Activated CD4-positive, alpha-beta T cell treated with anti-CD3 and anti-CD28 coated beads for 4 hours (primary cell): ENCODE data around the gene DYNLL2.
"Not testable (repeated sequence)": the region's sequence is repeated elsewhere in the genome, so short reads cannot be mapped to it uniquely, and the experiment has no call there.

Experiments
- DNase-seq, 2 donors: peaks; one replicate each; pipeline ENCODE4 v3.0.0-alpha.2; 2020

DYNLL2 gene

DNA sequence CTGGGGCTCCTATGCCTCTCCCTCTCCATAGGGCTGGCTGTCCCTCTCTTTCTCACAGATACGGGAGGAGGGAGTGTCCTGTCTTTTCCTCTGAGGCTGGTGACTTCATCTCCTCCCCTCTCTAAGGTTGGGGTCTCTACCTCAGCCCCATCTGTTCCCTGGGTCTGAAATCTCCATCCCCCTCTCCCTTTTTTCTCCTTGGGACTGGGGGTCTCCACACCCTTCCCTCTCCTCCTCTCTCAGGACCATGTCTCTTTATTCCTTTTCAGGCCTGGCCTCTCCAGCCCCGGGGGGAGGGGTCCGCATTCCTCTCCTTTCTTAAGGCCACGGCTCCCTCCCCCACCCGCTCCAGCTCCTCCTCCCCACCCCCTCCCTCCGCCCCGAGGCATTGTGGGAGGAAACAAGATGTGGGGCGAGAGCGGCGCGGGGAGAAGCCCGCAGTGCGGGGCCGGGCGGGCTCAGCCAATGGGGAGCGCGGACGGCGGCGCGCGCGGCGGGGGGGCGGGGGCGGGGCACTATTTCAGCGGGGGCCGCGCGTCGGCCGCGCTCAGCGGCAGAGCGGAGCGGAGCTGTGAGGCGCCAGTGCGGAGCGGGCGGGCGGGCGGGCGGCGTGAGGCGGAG lies at the start of gene DYNLL2:
Gene DYNLL2 (plus strand): TSS at position 550 of the 621 bp plus-strand sequence. CDS start 3,672 bp downstream, outside the sequence.
- DNase-seq: peak; percentile 92

DNA sequence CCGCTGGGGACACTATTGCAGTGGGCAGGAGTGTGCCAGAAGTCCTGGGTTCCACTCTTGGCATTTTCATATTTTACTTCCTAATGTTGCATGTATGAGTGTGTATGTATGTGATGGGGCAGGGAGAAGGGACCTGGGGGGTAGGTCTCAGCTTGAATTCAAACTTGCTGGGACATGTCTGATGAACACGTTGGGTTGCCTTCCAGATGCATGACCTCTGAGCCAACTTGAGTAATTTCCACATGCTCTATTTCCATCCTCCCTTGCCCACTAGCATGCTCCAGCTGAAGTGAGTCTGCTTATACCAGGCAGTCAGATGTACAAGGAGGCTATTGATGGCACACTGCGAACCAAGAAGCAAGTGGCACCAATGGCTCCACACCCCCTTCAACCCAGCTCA lies 43.2 kb upstream of the DYNLL2 start:
- no peak for DNase-seq

DNA sequence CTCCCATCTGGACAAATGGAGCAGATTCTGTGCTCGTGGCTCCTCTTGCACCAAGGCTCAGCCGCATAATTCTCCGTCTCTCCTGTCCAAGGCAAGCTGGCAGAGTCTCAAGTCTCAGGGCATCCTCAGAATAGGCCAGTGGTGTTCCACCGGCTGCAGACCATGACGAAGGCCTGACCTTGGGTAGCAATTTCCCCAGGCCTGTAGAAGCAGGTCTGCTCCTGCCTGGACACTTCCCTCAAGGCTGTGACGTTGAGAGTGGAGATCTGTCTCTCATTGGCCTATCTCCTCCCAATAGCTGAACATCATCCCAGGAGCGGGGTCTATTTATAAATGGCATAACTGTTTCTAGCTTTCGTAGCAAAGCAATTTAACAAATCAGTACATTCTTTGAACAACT lies 42.8 kb upstream of the DYNLL2 start:
- DNase-seq: no peak

DNA sequence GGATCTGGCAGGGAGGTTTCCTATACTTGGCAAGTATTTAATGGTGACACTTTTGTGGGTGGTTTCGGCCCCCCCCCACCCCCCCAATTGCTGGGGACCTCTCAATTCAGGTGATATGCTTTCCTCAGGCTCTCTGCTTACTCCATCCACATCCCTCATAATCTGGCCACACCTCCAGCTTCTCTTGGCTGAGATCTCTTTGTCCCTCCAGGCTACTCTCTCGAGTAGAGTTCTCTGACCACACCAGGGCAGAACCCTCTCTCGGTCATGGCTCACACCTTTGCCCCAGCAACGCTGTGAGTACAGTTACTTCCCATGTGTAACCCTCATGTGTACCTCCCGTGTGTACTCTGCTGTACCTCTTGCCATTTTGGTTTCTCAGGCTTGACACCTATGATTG lies 42.1 kb upstream of the DYNLL2 start:
- no peak for DNase-seq

DNA sequence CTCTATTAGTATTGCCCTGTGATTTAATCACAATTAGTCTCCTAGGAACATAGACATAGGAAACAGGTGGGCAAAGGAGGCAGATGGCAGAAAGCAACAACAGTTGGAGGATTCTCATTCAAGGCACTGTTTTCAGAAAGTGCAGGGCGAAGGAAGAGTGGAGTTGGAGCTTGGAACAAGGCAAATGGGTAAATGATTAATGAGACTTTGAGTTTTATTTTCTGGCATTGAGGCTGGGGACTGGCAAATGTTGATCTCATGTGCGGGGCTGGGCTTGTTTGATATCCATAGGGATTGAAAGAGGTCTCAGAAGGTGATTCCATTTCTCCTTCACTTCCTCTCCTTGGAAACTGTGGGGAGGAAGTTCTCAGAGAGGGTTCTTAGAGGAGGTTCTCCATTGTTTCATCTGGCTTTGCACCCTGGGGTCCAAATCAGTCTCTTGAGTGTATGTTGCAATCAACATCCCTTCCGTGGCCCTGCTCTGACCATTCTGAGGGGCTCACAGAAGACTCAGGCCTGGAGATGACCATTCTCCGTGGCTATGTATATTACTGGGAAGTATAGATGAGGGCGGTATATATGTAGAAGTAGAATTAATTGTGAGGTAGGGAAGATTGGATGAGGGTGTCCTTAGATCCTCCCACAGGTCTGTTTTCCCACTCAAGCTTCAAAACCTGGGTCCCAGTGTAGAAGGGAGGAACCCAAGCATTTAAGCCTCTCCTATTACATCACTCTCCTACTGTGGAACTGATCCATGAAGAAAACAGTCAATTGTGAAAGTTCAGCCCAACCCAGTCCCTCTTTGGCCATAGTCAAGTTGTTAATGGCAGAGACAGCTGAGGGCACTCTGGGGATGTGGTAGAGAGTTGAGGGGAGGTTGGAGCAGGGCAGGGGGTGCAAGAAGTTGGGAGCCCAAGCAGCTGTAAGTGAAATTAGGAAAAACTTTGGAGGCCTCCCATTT lies 39.7 kb upstream of the DYNLL2 start:
- no peak for DNase-seq

DNA sequence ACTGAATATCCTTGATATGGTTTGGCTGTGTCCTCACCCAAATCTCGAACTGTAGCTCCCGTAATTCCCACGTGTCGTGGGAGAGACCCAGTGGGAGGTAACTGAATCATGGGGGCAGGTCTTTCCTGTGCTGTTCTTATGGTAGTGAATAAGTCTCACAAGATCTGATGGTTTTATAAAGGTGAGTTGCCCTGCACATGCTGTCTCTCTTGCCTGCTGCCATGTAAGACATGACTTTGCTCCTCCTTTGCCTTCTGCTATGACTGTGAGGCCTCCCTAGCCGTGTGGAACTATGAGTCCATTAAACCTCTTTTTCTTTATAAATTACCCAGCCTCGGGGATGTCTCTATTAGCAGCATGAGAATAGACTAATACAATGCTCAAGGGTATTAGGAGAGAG lies 39.0 kb upstream of the DYNLL2 start:
- not testable (repeated sequence) for DNase-seq

DNA sequence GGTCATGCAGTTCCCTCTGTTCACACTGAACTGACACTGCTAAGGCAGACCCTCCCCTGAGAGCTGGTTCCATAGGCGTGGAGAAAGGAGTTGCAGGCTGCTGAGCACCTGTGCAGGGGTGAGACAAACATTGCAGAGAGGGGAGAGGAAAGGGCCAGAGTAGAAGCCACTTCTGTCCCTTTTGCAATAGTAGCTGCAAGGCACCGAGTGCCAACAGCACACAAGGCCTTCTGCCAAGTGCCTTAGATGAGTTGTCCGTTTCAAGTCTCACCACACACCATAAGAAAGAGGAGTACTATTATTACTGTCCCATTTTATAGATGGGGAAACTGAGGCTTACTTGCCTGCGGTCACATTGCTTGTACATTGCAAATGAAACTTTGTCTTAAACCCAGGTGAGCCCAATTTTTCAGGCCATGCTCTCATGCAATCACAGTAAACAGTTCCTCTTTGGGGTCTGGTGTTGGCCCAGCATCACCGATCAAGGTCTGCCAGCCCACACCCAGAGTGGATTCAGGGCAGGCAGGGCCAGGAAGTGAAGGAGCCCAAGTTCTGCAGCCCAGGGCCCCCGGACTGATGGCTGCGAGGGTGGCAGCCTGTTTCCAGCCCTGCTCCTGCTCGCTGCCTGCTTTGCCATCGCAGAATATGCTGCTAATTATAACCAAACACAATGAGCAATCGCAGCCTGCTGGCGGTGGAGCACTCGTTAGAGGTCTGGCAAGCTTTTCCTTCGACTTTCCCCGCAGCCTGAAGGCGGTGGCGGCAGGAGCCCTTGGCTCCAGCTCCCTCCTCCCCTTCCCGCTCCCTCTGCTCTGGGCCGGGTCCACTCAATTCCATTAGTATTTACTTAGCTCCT lies 36.8 kb upstream of the DYNLL2 start:
- no peak for DNase-seq

DNA sequence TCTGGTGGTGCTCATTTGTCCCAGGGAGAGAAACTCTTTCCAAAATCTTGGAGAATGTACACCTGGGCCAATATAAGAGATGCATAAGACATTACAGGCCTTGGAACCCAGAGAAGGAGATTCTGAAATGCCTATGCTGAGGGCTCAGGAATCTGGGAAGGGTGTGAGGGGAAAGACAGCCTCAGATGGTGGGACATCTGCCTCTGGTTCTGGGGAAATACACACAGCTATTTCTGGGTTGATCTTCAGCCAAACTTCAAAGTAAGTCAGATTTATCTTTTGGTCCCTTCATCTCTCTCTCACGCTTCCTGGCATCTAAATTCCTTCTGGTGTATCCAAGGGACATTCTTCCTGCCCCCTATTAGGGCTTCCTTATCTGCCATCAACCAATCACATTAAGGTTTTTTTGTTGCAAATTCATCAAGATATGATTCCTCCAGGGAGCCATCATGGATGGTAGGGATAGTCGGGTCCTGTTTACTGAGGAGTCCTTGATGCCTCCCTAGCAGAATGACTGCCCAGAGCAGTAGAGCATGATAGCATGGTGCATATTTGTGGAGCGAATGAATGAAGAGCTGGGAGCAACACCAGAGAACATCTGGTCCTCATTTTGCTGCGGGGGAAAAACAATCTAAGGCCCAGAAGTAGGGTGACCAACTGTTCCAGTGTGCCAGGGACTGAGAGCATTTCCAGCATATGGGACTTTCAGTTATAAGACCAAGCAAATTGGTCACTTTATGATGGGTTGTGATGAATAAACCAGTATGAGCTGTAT lies 35.7 kb upstream of the DYNLL2 start:
- DNase-seq: no peak

DNA sequence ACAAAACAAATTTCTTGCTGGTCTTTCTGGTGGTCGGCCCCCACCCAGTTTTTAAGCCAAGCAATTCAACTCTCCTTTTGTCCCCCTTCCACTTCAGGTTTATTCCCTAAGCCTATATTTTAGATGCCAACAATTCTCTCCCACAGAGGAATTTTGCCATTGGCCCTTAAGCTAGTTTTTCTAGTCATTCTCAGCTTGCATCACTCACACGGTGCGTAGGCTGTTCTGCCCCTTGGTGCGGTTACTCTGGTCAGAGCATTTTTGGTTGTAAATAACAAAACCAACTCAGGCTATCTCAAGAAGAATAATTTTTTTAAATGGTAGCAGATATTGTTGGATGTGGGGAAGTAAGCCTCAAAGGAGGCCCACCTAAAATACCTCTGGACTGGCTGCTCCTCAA lies 33.7 kb upstream of the DYNLL2 start:
- DNase-seq: no peak

DNA sequence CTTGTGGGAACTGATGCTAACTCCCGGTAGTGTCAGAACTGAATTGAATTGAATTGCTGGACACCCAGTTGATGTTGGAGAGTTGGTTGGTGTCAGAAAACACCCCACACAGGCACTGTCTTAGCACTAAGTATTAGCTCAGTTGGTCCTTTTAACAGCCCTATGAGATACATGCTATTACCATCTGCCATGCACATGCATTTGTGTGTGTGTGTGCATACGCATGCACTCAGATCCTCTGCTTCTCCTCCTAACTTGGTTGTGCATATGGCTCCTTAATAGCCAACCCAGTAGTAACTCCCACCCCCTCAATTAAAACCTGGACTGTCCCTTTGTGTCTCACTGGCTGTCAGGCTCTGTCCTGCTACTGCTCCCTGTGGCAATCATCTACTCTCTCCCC lies 32.3 kb upstream of the DYNLL2 start:
- DNase-seq: no peak

DNA sequence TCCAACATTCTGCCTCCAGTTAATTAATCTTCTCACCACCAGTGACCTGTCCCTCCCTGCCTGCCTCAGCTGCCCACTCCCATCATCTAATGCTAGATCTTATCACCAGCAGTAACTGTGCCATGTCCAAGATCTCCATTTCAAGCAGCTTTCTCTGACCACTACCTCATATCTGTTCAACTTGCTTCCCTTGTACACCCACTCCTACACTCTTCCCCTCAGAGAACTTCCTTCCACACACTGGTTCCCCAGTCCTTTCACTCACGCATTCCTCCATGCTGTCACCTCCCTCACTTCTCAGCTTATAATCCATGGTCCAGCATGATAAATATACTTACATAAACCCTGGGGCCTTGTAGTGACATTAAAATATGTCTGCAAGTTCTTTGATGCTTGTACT lies 31.8 kb upstream of the DYNLL2 start:
- no peak for DNase-seq

DNA sequence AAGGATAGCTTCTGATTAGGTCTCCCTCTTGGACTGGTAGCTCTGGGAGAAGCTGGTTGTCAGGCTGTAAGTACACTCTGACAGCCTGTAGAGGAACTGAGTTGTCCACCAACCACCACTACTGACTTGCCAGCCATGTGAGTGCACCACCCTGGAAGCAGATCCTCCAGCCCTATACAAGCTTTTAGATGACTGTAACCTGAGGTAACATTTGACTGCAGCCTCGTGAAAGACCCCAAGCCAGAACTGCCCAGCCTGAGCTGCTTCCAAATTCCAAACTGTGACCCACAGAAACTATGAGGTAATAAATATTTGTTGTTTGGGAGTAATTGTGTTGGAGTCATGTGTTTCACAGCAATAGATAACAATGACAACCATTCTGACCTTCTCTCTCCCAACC lies 30.8 kb upstream of the DYNLL2 start:
- DNase-seq: no peak

DNA sequence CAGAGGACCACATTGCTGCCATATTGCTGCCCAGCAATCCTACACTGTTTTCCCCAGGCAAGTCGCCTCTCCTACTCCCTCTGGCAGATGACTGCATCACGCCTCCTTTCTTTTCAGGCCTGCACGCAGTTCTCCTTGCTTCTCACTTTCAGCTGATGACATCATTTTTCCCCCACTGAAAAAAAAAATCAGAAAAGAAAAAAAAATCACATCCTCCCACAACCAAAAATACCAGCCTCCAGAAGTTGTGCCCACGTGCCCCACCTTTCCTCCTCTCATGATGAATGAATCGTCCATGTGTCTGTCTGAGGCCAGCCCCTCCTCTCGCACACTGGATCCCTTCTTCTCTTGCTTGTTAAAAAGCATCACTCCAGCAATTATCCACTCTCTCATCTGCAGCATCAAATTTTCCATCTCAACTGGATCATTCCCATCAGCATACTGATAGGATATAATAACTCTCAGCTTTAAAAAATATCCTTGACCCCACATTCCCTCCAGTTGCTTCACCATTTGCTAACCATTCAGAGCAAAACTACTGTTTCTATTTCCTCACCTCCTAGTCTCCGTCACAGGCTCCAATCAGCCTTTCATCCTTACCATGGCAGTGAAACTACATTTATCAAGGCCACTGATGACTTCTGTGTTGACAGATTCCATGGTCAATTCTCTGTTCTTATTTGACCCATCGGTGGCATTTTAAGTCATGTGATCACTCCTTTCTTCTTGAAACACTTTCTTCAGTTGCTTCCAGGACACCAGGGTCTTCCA lies 30.1 kb upstream of the DYNLL2 start:
- DNase-seq: peak; percentile 5

DNA sequence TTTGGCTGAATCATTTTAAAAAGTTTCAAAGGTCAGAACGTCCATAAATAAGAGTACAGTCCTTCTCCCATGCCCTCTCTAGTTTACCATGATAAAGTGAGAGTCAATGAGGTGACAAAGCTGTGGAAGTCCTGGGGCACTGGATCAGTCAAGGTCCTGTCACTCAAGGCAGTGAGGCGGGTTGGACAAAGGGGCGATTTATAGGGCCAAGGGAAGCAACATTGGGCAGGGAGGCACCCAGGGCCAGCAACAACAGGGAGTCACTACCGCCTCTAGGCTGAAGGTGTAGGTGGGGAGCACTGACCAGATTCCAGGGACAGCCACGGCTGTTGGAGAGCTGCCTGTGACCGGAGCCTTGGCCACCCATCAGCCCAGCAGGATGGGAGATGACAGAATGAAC lies 28.6 kb upstream of the DYNLL2 start:
- DNase-seq: no peak

DNA sequence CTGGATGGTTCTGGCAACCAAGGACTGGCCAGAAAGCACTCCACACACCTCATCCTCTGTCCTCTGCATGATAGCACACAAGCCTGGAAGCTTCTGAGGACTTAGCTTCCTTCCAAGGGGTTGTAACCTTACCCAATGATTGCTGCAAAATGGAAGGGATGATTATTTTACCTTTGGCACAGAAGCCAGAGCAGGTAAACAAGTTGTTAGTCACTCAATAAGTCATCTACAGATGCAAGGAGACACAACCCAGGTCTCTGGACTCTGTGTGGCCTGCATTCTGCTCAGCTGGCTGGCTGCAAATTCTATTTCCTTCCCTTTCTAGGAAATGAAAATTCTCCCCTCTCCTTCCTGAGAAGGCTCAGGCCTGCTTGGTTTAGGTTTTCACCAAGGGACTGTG lies 26.7 kb upstream of the DYNLL2 start:
- no peak for DNase-seq

DNA sequence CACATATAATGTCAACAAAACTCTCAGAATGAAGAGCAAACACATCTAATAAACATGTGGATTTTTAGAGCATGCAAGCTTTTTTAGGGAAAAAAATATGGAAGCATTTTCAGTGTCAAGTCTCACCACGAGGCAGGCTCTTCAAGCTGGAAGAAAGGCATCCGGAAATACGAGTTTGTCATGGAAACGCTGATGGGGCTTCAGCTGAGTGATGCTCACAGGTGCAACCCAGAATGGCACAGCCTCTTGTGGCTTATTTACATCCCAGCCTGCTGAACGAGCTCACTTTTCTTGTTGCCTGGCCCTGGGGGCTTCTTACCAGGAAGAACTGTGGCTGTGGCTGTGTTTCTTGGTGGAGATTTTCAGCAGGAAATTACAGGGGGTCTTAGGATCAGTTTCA lies 24.1 kb upstream of the DYNLL2 start:
- DNase-seq: no peak

DNA sequence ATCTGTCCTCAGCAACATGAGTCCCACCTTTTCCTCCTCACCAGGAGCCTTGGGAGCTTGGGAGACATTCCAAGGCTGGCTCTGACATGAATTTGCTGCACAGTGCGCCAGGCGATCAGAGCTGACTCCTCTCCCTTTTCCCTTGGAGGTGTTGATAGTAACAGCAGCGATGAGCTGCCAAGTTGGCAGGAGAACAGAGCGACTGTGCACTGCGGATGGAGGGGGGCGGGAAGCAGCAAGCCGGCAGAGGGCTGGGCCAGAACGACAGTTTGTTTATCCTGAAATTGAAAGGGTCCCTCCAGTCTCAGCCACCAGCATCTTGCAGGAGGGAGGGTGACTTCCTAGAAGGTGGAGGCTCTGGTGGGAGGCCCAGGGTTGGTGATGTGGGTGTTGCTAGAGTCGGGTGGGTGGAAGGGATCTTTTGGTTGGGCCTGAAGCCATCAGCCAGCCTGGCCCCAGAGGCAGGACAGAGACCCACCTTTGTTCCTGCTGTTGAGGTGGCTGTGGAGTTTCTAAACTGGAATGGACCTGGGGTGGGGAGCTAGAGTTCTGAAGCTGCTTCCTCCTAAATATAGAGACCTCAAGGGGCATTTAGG lies 22.5 kb upstream of the DYNLL2 start:
- no peak for DNase-seq

DNA sequence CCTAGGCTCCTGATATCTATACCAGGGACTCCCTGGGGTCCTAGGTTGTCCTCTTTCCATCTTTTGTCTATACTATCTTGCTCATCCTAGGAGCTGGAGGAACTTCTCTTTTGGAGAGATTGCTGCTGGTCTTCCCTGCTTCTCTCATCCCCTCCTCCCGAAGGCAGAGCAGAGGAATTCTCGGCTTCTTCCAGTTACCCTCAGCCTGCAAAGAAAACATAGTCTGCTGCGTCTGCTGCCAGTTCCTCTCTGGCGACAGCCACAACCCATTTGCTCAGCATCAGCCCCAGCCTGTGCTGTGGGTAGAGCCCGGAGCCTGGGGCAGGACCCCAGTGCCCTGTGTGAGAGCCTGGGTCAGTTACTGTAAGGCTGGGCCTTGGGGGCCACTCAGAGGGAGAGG lies 21.5 kb upstream of the DYNLL2 start:
- DNase-seq: no peak

DNA sequence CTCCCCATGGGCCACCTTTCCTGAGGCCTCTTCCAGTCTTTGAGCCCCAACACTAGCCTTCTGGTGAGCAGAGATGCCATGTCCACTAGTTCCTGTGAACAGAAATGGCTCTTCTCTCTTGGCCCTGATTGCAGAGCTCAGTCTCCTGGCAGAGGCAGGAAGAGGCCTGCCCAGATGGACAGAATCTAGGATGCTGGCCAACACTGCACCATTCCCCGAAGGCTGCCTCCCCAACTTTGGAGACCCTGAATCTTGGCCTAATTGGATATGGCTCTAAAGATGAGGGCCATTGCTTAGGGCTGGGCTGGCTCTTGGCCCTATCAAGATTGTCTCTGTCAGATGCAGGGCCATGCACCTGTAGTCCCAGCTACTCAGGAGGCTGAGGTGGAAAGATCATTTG lies 18.0 kb upstream of the DYNLL2 start:
- DNase-seq: no peak

DNA sequence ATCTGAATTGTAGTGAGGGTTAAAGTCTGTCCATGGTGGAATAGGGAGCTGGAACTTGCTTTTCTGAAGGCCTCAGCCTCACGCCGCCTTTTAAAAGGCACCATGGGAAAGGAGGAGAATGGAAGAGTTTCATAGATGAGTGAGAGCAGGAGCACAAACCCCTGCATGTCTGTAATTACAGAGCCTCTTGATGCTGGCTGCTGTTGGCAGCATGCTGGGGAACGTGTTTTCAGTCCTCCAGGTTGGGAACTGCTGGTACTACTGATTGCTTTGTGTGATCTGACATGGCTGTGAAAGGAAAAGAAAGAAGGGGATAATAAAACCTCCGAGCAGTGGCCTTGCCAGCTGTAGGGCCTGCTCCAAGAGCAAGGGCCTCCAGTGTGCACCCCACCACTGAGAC lies 16.8 kb upstream of the DYNLL2 start:
- DNase-seq: no peak

DNA sequence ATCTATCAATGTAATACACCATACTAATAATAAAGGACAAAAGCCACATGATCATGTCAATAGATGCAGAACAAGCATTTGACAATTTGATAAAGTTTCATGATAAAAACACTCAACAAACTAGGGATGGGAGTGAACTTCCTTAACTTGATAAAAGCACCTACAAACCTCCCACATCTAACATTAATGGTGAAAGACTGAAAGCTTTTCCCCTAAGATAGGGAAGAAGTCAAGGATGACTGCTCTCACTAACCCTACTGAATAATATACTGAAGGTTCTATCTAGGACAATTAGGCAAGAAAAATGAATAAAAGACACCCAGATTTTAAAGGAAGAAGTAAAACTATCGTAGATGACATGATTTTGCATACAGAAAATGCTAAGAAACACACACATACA lies 10.4 kb upstream of the DYNLL2 start:
- DNase-seq: no peak
